Left kidney (tissue), 2 donors: ENCODE data around the gene TAF6. TPM values are rescaled to one million over a fixed set of nuclear protein-coding genes. Genes with fewer than 3 reads are reported as not detected.

Source experiments
- DNase-seq: peaks from one replicate; pipeline ENCODE4 v3.0.0-alpha.2; 2013
- polyA plus RNA-seq: library from polyadenylated mRNA; unstranded; fragments of 120-200 nt; gene quantifications from one replicate; pipeline ENCODE4 v1.2.1, GENCODE V29; 2013; ENCODE audit not compliant: insufficient read length

TAF6 gene
- polyA plus RNA-seq, 1 donor: 67.9 TPM

GRCh38 chr7:100072462-100072861, 46.7 kb downstream of the TAF6 start:
- DNase-seq: no peak

- no peak for DNase-seq
These were observed 48.0 kb downstream of the TAF6 start for GRCh38 chr7:100071018-100071723.

GRCh38 chr7:100069991-100070390, 49.2 kb downstream of the TAF6 start:
- no peak for DNase-seq

GRCh38 chr7:100066953-100067352, 52.2 kb downstream of the TAF6 start:
- no peak for DNase-seq

GRCh38 chr7:100065452-100066186, 53.5 kb downstream of the TAF6 start:
- peak; percentile 50 for DNase-seq

GRCh38 chr7:100064162-100064561, 55.0 kb downstream of the TAF6 start:
- no peak for DNase-seq

GRCh38 chr7:100063376-100063775, 55.8 kb downstream of the TAF6 start:
- DNase-seq: no peak

- DNase-seq: no peak
These were observed 57.5 kb downstream of the TAF6 start for GRCh38 chr7:100061518-100062193.

GRCh38 chr7:100059251-100059739, 59.9 kb downstream of the TAF6 start:
- DNase-seq: no peak

Other genes starting within 250 kb of the TAF6 start
- gene OR2AE1, start 242.3 kb downstream of the TAF6 start, polyA plus RNA-seq: 0.22 TPM
- 37.0 TPM for gene TRIM4, start 199.8 kb downstream of the TAF6 start, polyA plus RNA-seq
- 0.73 TPM for gene GJC3, start 189.7 kb downstream of the TAF6 start, polyA plus RNA-seq
- gene AZGP1, start 143.3 kb downstream of the TAF6 start, polyA plus RNA-seq: 51.8 TPM
- gene ZKSCAN1, start 103.8 kb downstream of the TAF6 start, polyA plus RNA-seq: 76.7 TPM
- 24.7 TPM for gene ZSCAN21, start 69.6 kb downstream of the TAF6 start, polyA plus RNA-seq
- 60.6 TPM for gene ZNF3, start 37.6 kb downstream of the TAF6 start, polyA plus RNA-seq
- 126 TPM for gene COPS6, start 30.4 kb downstream of the TAF6 start, polyA plus RNA-seq
- 177 TPM for gene MCM7, start 18.0 kb downstream of the TAF6 start, polyA plus RNA-seq
- gene AP4M1, start 17.7 kb downstream of the TAF6 start, polyA plus RNA-seq: 33.2 TPM
- 46.7 TPM for gene CNPY4, start 276 bp upstream of the TAF6 start, polyA plus RNA-seq
- gene MBLAC1, start 7.6 kb upstream of the TAF6 start, polyA plus RNA-seq: 1.3 TPM
- gene LAMTOR4, start 29.6 kb upstream of the TAF6 start, polyA plus RNA-seq: 91.2 TPM
- gene TRAPPC14, start 39.4 kb upstream of the TAF6 start, polyA plus RNA-seq: 22.3 TPM
- gene GAL3ST4, start 49.3 kb upstream of the TAF6 start, polyA plus RNA-seq: 6.2 TPM
- gene GPC2, start 58.0 kb upstream of the TAF6 start, polyA plus RNA-seq: 11.5 TPM
- gene STAG3, start 58.6 kb upstream of the TAF6 start, polyA plus RNA-seq: 30.7 TPM
- gene PVRIG, start 100.6 kb upstream of the TAF6 start, polyA plus RNA-seq: 9.7 TPM
- gene SPDYE3, start 188.3 kb upstream of the TAF6 start, polyA plus RNA-seq: 9.6 TPM
- gene PILRB, start 238.8 kb upstream of the TAF6 start, polyA plus RNA-seq: 74.1 TPM